Heart right ventricle (tissue), 16 donors: Measurements from ENCODE around the gene PYGO2. TPM values are rescaled to one million over a fixed set of nuclear protein-coding genes. Genes with fewer than 3 reads are reported as not detected.

ENCODE experiments used
- ATAC-seq, 8 donors: fragments of 200-7000 bp; cut with Tn5 transposase; one replicate each; pipeline ENCODE4 v1.9.1; 2020; ENCODE audit warnings: mild to moderate bottlenecking in 8 of 8, moderate library complexity in 8 of 8, moderate number of reproducible peaks in 1 of 8
- DNase-seq, 2 donors: peaks; one replicate each; pipeline ENCODE4 v3.0.0-alpha.2; 2020
- H3K27ac ChIP-seq, 10 donors: fragments of 200-600 bp; sonication (generic) in 2 of 10; one replicate each; pipeline versions ENCODE4 v1.5.0 to v1.8.0; 2020 to 2022; ENCODE audit warnings: mild to moderate bottlenecking in 3 of 10
- H3K27me3 ChIP-seq, 7 donors: fragments of 200-600 bp; one replicate each; pipeline ENCODE4 v1.8.0; 2021 to 2022; ENCODE audit warnings: mild to moderate bottlenecking in 2 of 7
- H3K36me3 ChIP-seq, 9 donors: fragments of 200-600 bp; sonication (generic) in 1 of 9; one replicate each; pipeline versions ENCODE4 v1.5.0 to v1.8.0; 2020 to 2022; ENCODE audit warnings: mild to moderate bottlenecking in 2 of 9
- H3K4me1 ChIP-seq, 9 donors: fragments of 200-600 bp; sonication (generic) in 1 of 9; one replicate each; pipeline versions ENCODE4 v1.5.0 to v1.8.0; 2020 to 2022; ENCODE audit warnings: mild to moderate bottlenecking in 4 of 9
- H3K4me3 ChIP-seq, 10 donors: fragments of 200-600 bp; sonication (generic) in 2 of 10; one replicate each; pipeline versions ENCODE4 v1.5.0 to v1.8.0; 2020 to 2022; ENCODE audit warnings: mild to moderate bottlenecking in 7 of 10, moderate library complexity in 2 of 10
- H3K9me3 ChIP-seq, 11 donors: fragments of 200-600 bp in 10 of 11; sonication (generic) in 2 of 11; one replicate each; pipeline versions ENCODE4 v1.5.0 to v1.8.0; 2013 to 2022; ENCODE audit warnings: mild to moderate bottlenecking in 2 of 11, control low read depth in 1 of 11, moderate library complexity in 1 of 11
- WGBS, 2 donors: extraction: QIAGEN DNeasy Blood & Tissue Kit; methylation state at CpG; one replicate each; pipeline ENCODE4 v1.1.7; 2013; ENCODE audit warnings: inconsistent platforms in 1 of 2; 5-methylcytosine and 5-hydroxymethylcytosine counted together
- intact Hi-C, 10 donors: fragments of 100-400 bp; cut with DNase I; formaldehyde crosslinking; loops; one replicate each; pipeline versions ENCODE4 v1.11.1 to v1.14.2; 2022
- polyA plus RNA-seq, 2 donors: library from polyadenylated mRNA; stranded (reverse); fragments of 200-250 nt; gene quantifications; one replicate each; pipeline ENCODE4 v1.2.3, GENCODE V29; 2013
- total RNA-seq, 10 donors: library from RNA; stranded (reverse); fragmentation: NEBNext Ultra II Directional in 3 of 10; extraction: Animal tissue kit (Norgen Biotek cat#: 25700) in 3 of 10; gene quantifications; one replicate each; pipeline versions ENCODE4 v1.2.1 to v1.2.4, GENCODE V29; 2021 to 2023
- TF ChIP-seq, protein P1 (sequence below), 9 donors: fragments of 200-600 bp; sonication (generic) in 2 of 9; IDR thresholded peaks; one replicate each; pipeline versions ENCODE4 v1.5.0 to v1.8.0; 2021 to 2022; ENCODE audit warnings: antibody characterized with exemption in 9 of 9, mild to moderate bottlenecking in 5 of 9, moderate library complexity in 1 of 9
- donor health status: Arrhythmogenic right ventricular cardiomyopathy.
- donor health status: ischemic (EF 13 %, LVEDD 7.1; RV severe dilation, severe dysfunction).
- donor health status: healthy with polysubstance abuse.
- donor health status: DM: no; HTN: yes; CAD: no.
- donor health status: DM: no; HTN: no; CAD: no.
- donor health status: ischemic (EF 25% LVEDD 6.9; RV normal size, moderate dysfunction).
- donor health status: ischemic (EF 25% LVEDD 5.7; RV mildly dilated, moderate dysfunction).
- donor health status: healthy.
- donor health status: DM: yes; HTN: yes; CAD: no.
- donor health status: Ischemic cardiomyopathy.
- donor health status: ischemic (EF 35%, LVEDD 5.7; RV mildly dilated, moderate dysfunction).
- donor health status: nonischemic (EF 11% LVEDD 7.7; RV severe dilation, severe dysfunction).
- donor health status: DM: yes; HTN: yes; CAD: no.
- donor health status: PGD.
- donor health status: ischemic (EF 29% LVEDD 5.4; RV normal size, mild dysfunction).
- donor health status: nonischemic (EF 23%, LVEDD 6.1; RV moderate dilation, normal function).

Gene PYGO2
- total and polyA plus RNA-seq, 12 donors: 8.8 to 18.0 (median 13.8) TPM

DNA sequence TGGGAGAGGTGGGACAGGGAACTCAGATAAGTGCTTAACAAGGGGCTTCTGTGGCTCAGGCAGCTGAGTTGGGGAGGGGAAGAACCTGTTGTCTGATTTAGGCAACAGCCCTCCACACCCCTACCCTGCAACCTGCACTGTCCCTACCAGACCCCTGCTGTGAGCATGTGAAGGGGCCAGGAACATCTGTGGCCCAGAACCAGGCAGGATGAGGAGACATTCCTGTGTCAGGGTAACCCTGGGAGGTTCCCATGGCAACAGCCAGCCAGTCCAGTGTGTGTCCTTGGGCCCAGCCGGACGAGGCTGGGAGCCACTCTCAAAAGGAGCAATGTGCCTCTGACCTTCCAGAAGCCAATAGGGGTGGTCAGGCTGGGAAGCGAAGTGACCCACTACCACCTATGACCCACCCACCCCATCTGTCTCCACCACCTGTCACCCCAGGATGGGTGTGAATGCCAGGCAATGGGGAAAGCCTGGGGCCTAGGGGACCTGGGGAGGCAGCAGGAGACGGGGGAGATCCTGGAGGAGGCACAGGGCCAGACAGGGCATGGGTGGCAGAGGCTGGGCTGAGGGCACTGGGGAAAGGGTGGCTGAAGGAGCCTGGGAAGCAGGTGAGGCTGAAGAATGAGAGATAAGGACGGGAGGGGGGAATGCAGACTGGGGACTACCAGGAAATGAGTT is 20.1 kb downstream of the PYGO2 start:
- Histone ChIP-seq H3K4me3 (no peak overlapping the region), H3K4me1 (peaks cover 7 to 62% (median 33%) of the 10 kb centered on the region in 9 donors), H3K27me3 (no peaks in the 10 kb centered on the region), H3K27ac (peak overlapping the region in 5 of 10 donors; percentile 19 to 78 (median 43)), H3K36me3 (peaks cover 0 to 20% (median 5%) of the 10 kb centered on the region in 9 donors), H3K9me3 (no peaks in the 10 kb centered on the region)
- intact Hi-C loops: no loop called here
- ATAC-seq (no peak), DNase-seq (no peak)
- 66 to 81% methylated on average over 5 of the region's 5 CpGs for WGBS, 2 donors
- TF ChIP-seq, protein P1, sequence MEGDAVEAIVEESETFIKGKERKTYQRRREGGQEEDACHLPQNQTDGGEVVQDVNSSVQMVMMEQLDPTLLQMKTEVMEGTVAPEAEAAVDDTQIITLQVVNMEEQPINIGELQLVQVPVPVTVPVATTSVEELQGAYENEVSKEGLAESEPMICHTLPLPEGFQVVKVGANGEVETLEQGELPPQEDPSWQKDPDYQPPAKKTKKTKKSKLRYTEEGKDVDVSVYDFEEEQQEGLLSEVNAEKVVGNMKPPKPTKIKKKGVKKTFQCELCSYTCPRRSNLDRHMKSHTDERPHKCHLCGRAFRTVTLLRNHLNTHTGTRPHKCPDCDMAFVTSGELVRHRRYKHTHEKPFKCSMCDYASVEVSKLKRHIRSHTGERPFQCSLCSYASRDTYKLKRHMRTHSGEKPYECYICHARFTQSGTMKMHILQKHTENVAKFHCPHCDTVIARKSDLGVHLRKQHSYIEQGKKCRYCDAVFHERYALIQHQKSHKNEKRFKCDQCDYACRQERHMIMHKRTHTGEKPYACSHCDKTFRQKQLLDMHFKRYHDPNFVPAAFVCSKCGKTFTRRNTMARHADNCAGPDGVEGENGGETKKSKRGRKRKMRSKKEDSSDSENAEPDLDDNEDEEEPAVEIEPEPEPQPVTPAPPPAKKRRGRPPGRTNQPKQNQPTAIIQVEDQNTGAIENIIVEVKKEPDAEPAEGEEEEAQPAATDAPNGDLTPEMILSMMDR (IDR thresholded peaks at IDR 0.05): no peak

DNA sequence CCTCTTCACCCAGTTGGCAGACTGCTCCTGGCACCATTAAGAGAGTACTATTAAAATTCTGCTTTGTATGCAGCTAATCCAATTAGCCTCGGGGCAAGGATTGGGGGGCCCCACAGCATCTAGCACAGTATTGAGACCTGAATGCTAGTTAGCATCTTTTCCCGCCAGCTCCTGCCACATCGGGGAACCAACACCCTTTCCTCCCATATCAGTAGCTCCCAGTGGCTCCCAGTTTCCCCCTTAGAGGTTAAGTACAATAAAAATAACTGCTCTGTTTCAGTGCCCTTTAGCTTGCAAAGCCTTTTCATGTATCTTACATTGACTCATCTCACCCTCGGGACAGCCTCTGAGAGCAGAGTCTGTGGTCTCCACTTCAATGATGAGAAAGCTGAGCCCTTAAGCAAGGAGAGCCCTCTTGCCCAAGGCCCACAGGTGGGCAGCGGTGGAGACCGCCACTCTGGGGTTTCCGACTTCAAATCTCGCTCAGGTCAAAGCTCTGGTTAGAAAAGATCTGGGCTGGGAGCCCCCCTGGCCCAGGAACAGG is 20.9 kb downstream of the PYGO2 start:
- Histone ChIP-seq H3K27ac (peak overlapping the region in 3 of 10 donors; percentile 11 to 51 (median 30)), H3K36me3 (peaks cover 0 to 13% (median 0%) of the 10 kb centered on the region in 9 donors), H3K27me3 (no peaks in the 10 kb centered on the region), H3K9me3 (no peaks in the 10 kb centered on the region), H3K4me1 (peaks cover 7 to 68% (median 40%) of the 10 kb centered on the region in 9 donors), H3K4me3 (no peak overlapping the region)
- TF ChIP-seq, protein P1 (IDR thresholded peaks at IDR 0.05): no peak
- no peak for ATAC-seq
- intact Hi-C loops: no loop called here
- DNase-seq: no peak
- 80% methylated on average over 8 of the region's 8 CpGs for WGBS, 2 donors

GRCh38 chr1:154940213-154940560 is 21.4 kb downstream of the PYGO2 start:
- DNase-seq (no peak), ATAC-seq (no peak)
- intact Hi-C loops: no loop called here
- no peak overlapping the region for H3K4me3 ChIP-seq
- H3K27me3 ChIP-seq: no peaks in the 10 kb centered on the region
- H3K27ac ChIP-seq: no peak overlapping the region
- no peaks in the 10 kb centered on the region for H3K9me3 ChIP-seq
- peaks cover 7 to 72% (median 42%) of the 10 kb centered on the region in 9 donors for H3K4me1 ChIP-seq
- peaks cover 0 to 7% (median 0%) of the 10 kb centered on the region in 9 donors for H3K36me3 ChIP-seq
- 88 to 100% methylated on average over 1 of the region's 1 CpG for WGBS, 2 donors
- TF ChIP-seq, protein P1 (IDR thresholded peaks at IDR 0.05): no peak

- WGBS, 2 donors: 93 to 95% methylated on average over 7 of the region's 7 CpGs
- Histone ChIP-seq H3K4me3 (no peak overlapping the region), H3K27me3 (no peaks in the 10 kb centered on the region), H3K27ac (peak overlapping the region in 8 of 10 donors; percentile 95 to 99 (median 96)), H3K4me1 (peaks cover 7 to 65% (median 39%) of the 10 kb centered on the region in 9 donors), H3K36me3 (no peaks in the 10 kb centered on the region), H3K9me3 (no peaks in the 10 kb centered on the region)
- TF ChIP-seq, protein P1 (IDR thresholded peaks at IDR 0.05): no peak
- no peak for ATAC-seq
- intact Hi-C loops: loop anchor here in 4 of 10 donors (5.0 to 10.0 kb wide), 3 partner anchors 272 to 382 kb away; partner anchors contain the start of genes UBE2Q1 (in 2 of the 4) and CHRNB2 (in 1 of the 4)
- DNase-seq: no peak
These were observed 22.8 kb downstream of the PYGO2 start for GRCh38 chr1:154938604-154939399.
